Thyroid gland (tissue), 4 donors: ENCODE measurements around the gene SGSH. TPM values are rescaled to one million over a fixed set of nuclear protein-coding genes. Genes with fewer than 3 reads are reported as not detected.
"Not testable (repeated sequence)": the region's sequence is repeated elsewhere in the genome, so short reads cannot be mapped to it uniquely, and the experiment has no call there.

Source experiments
- DNase-seq, 2 donors: peaks; one replicate each; pipeline ENCODE4 v3.0.0-alpha.2; 2019
- H3K27ac ChIP-seq, 3 donors: fragments of 200-600 bp; sonication (generic); 1 replicate in 2 of 3; 2 replicates in 1 of 3; pipeline ENCODE4 v1.5.1; 2016 to 2019; ENCODE audit warnings: mild to moderate bottlenecking in 1 of 3, moderate library complexity in 1 of 3
- H3K27me3 ChIP-seq: fragments of 200-600 bp; sonication (generic); one replicate; pipeline ENCODE4 v1.5.1; 2019
- H3K36me3 ChIP-seq, 2 donors: fragments of 200-600 bp; sonication (generic); one replicate each; pipeline ENCODE4 v1.5.1; 2016 to 2019
- H3K4me1 ChIP-seq, 2 donors: fragments of 200-600 bp; sonication (generic); one replicate each; pipeline ENCODE4 v1.5.1; 2017 to 2019
- H3K4me3 ChIP-seq, 3 donors: fragments of 200-600 bp; sonication (generic); replicated peaks in 1 of 3; 1 replicate in 2 of 3; 2 replicates in 1 of 3; pipeline ENCODE4 v1.5.1; 2016; ENCODE audit warnings: mild to moderate bottlenecking in 1 of 3
- H3K9me3 ChIP-seq: fragments of 200-600 bp; sonication (generic); one replicate; pipeline ENCODE4 v1.5.1; 2017
- CTCF ChIP-seq, 6 experiments: fragments of 200-600 bp in 3 of 6; fragments of 450-650 bp in 3 of 6; sonication (generic) in 3 of 6; IDR thresholded peaks; one replicate each; pipeline ENCODE4 v1.5.1; 2016 to 2019; ENCODE audit warnings: antibody characterized with exemption in 6 of 6, mild to moderate bottlenecking in 2 of 6, inconsistent platforms in 1 of 6, moderate library complexity in 1 of 6
- POLR2A ChIP-seq, 2 donors: fragments of 450-650 bp; IDR thresholded peaks; one replicate each; pipeline ENCODE4 v1.6.1; 2017; ENCODE audit warnings: antibody characterized with exemption in 2 of 2, mild to moderate bottlenecking in 2 of 2, moderate library complexity in 1 of 2
- WGBS, 2 donors: methylation state at CpG; one replicate each; pipeline ENCODE4 v1.1.5; 2017; 5-methylcytosine and 5-hydroxymethylcytosine counted together
- intact Hi-C: fragments of 100-400 bp; cut with DNase I; formaldehyde crosslinking; loops from one replicate; pipeline ENCODE4 v1.15.1; 2023
- total RNA-seq, 4 donors: library from RNA; depleted of rRNA; stranded (reverse); fragments of >200 nt; gene quantifications; one replicate each; pipeline ENCODE4 v1.2.3, GENCODE V29; 2016

Gene SGSH
- total RNA-seq, 4 donors from 2014 or later: 31.8 to 48.5 (median 38.2) TPM

GRCh38 chr17:80246266-80246681, 26.1 kb upstream of the SGSH start:
- Histone ChIP-seq H3K4me1 (no peaks in the 10 kb centered on the region), H3K4me3 (no peak overlapping the region), H3K36me3 (peaks cover 52 to 53% of the 10 kb centered on the region in 2 donors), H3K27ac (no peak overlapping the region), H3K27me3 (no peaks in the 10 kb centered on the region), H3K9me3 (no peaks in the 10 kb centered on the region)
- DNase-seq: no peak
- intact Hi-C loops: no loop called here
- TF ChIP-seq CTCF (IDR thresholded peaks at IDR 0.05) (no peak), POLR2A (IDR thresholded peaks at IDR 0.05) (no peak)
- 90 to 97% methylated on average over 4 to 17 of the region's 19 CpGs for WGBS, 2 donors

DNA sequence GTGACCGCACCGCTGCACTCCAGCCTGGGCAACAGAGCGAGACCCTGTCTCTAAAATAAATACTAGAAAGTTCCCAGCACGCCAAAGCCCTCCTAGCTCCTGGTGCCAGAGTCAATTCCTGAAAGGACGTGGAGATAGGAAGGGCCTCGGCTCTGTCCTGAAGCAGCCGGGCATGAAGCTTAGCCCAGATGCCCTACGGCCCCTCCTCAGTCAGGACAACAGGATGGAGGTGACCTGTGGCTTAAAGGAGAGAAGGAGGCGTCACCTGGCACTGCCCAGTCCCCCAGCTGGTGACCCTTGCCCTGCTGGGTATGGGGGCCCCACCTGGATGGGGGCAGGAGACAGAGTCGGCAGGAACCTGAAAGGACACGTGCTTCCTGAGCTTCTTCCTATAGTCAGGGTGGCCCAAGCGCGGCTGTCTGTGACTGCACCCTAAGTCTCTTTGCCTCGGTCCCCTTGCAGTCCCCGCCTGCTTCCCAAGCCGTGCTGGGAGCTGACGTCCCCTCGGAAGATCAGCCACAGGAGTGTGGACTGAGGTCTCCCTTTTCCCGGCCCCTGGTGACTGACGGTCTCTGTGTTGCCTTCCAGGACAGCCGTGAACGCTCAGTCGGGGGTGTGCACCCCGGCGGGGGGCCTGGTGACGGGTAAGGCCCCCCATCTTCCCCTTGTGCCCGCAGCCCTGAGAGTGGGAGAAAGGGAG, 25.6 kb upstream of the SGSH start:
- intact Hi-C loops: no loop called here
- WGBS, 2 donors: 90 to 94% methylated on average over 18 to 20 of the region's 27 CpGs
- Histone ChIP-seq H3K36me3 (peaks cover 52 to 55% of the 10 kb centered on the region in 2 donors), H3K4me1 (no peaks in the 10 kb centered on the region), H3K4me3 (no peak overlapping the region), H3K9me3 (no peaks in the 10 kb centered on the region), H3K27me3 (no peaks in the 10 kb centered on the region), H3K27ac (no peak overlapping the region)
- TF ChIP-seq POLR2A (IDR thresholded peaks at IDR 0.05): no peak
- no peak for TF ChIP-seq CTCF (IDR thresholded peaks at IDR 0.05)
- DNase-seq: no peak

DNA sequence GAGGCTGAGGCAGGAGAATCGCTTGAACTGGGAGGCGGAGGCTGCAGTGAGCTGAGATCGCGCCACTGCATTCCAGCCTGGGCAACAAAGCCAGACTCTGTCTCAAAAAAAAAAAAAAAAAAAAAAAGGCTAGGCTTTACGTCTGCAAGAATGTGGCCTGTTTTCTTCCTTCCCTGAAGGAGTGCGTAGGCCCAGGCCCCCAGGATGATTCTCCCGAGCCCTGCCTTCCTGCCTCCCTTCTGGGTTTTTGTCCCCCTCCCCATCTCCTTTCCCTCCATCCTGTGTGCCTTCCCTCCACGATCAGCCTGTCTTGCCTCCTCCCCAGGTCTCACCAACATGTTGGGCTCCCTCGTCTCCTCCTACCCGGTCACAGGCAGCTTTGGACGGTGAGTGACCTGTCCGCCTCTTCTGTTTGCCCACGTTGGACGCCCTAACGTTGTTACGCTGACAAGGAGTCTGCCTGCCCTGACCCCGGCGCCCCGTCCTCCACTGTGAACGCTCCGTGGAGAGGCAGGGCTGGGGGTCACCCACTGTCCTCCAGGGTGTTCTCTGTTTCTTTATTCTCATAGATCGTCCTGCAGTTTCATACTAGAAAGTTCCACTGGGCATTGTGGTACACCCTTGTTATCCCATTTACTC, 24.9 kb upstream of the SGSH start:
- Histone ChIP-seq H3K36me3 (peaks cover 52 to 55% of the 10 kb centered on the region in 2 donors), H3K4me1 (no peaks in the 10 kb centered on the region), H3K4me3 (no peak overlapping the region), H3K9me3 (no peaks in the 10 kb centered on the region), H3K27ac (no peak overlapping the region), H3K27me3 (no peaks in the 10 kb centered on the region)
- TF ChIP-seq CTCF (IDR thresholded peaks at IDR 0.05): no peak
- TF ChIP-seq POLR2A (IDR thresholded peaks at IDR 0.05): no peak
- intact Hi-C loops: no loop called here
- WGBS, 2 donors: 92 to 94% methylated on average over 22 of the region's 22 CpGs
- DNase-seq: no peak

- H3K27ac ChIP-seq, H3K4me3 ChIP-seq, DNase-seq, H3K27me3 ChIP-seq, intact Hi-C loops, H3K9me3 ChIP-seq, H3K4me1 ChIP-seq: not testable (repeated sequence)
- peaks cover 55 to 56% of the 10 kb centered on the region in 2 donors for H3K36me3 ChIP-seq
- 94 to 99% methylated on average over 6 of the region's 6 CpGs for WGBS, 2 donors
Measured at GRCh38 chr17:80244448-80244847, 24.3 kb upstream of the SGSH start.

- intact Hi-C loops: no loop called here
- no peak overlapping the region for H3K27ac ChIP-seq
- H3K27me3 ChIP-seq: no peaks in the 10 kb centered on the region
- no peak for TF ChIP-seq CTCF (IDR thresholded peaks at IDR 0.05)
- TF ChIP-seq POLR2A (IDR thresholded peaks at IDR 0.05): no peak
- no peak overlapping the region for H3K4me3 ChIP-seq
- H3K9me3 ChIP-seq: no peaks in the 10 kb centered on the region
- no peaks in the 10 kb centered on the region for H3K4me1 ChIP-seq
- no peak for DNase-seq
- 93 to 97% methylated on average over 19 to 26 of the region's 26 CpGs for whole genome bisulfite sequencing, 2 donors
- H3K36me3 ChIP-seq: peaks cover 49 to 53% of the 10 kb centered on the region in 2 donors
Measured at GRCh38 chr17:80243526-80244433, 23.6 kb upstream of the SGSH start.
